DMS 273 treated with DMSO at 0.1 percent for 48 hours (cell line): ENCODE measurements around the gene WNT11.

Experiments
- DNase-seq: peaks from one replicate; lab custom pipeline; 2025; lab: John Stamatoyannopoulos, UW

Gene WNT11

DNA sequence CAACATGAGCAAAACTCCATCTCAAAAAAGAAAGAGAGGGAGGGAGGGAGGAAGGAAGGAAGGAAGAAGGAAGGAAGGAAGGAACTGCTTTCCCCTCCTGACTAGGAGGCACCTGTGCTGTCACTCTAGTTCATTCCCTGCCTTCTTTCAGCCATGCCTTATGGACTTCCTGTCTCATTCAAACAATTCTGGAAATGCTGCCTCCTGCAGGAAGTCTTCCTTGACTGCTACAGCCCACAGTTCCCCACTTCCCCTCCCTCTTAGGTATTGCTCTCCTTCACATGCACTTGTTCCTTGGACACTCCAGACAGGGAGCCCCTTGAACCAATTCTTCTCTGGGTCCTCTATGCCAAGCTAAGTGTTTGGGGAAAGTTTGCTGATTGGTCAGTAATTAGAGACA lies 31.6 kb upstream of the WNT11 start:
- no peak for DNase-seq

DNA sequence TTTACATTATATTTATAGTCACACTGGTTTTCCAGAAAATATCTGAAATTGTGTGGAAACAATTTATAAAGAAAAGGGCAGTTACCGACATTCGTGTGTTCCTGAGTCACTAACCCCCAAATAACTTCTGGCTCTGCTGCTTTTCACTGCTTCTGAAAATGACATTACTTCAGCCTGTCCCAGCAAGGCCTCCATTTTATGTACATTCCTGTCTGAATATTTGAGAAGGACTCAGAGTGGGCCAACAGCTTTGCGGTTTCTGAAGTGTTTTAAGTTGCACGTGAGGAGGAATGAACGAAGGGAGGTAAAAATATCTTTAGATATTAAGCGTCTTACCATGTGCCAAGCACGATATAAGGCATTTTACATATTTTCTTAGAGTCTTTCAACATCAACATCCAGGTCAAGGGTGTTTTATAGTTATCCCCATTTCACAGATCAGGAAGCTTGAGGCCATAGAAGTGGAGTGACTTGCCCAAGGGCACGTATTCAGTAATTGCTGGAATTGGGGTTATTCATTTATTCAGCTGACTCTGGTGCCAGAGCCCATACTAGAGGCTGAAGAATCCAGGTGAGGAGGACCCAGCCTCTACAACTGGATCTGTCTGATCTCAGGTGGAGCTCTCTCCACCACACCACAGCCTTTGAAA lies 30.8 kb upstream of the WNT11 start:
- no peak for DNase-seq

GRCh38 chr11:76236092-76236999 lies 30.0 kb upstream of the WNT11 start:
- no peak for DNase-seq

DNA sequence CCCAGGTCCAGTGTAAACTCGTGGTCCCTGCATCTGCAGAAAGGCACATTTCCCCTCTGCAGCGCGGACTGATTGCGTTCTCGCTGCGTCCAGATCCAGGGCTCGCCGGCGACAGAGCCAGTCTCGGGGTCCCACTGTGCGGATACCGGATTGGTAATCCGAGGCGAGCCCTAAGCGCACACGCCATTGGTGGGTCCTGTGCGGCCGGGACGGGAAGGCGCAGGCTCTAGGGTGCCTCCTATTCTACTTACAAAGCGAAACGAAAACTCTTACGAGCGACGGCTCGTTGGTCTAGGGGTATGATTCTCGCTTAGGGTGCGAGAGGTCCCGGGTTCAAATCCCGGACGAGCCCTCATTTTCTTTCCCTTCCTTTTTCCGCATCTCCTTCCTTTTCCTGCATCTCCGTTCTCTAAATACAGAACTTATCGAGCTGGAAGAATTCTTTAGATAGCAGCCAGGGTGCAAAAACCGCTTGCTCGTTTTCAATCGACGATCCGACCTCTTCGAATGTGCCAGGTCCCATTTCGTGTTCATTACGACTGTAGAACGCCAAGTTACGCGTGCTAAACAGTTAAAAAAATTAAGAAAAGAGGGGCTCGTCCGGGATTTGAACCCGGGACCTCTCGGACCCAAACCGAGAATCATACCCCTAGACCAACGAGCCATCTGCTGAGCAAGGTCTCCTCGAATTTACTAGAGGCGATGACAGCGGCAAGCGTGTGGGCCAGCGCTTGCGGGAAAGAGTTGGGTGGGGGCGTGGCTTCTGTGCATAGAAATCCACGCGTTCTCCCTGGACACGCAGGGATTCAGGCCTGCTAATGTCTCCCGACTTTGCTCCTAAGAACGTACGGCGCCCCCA lies 29.2 kb upstream of the WNT11 start:
- DNase-seq = peak; percentile 92

GRCh38 chr11:76234416-76235232 lies 28.3 kb upstream of the WNT11 start:
- DNase-seq = no peak

DNA sequence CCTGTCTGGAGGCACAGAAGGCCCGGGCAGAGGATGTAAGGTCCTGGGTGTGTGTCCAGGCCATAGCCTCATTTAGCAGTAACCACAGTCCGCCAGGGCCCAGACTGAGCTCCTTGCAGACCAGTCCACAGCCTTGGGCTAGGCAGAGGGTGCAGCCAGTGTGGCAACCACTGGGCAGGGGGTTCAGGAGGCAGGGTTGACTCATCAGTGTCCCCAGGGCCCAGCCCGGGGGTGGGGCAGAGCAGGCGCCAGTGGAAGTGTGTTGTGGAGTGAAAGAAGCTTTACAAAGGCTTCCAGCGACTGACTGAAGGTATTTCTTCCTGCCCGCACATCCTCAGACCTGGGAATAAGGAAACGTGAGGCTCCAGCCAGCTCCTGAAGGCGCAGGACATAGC lies 27.7 kb upstream of the WNT11 start:
- DNase-seq = no peak

DNA sequence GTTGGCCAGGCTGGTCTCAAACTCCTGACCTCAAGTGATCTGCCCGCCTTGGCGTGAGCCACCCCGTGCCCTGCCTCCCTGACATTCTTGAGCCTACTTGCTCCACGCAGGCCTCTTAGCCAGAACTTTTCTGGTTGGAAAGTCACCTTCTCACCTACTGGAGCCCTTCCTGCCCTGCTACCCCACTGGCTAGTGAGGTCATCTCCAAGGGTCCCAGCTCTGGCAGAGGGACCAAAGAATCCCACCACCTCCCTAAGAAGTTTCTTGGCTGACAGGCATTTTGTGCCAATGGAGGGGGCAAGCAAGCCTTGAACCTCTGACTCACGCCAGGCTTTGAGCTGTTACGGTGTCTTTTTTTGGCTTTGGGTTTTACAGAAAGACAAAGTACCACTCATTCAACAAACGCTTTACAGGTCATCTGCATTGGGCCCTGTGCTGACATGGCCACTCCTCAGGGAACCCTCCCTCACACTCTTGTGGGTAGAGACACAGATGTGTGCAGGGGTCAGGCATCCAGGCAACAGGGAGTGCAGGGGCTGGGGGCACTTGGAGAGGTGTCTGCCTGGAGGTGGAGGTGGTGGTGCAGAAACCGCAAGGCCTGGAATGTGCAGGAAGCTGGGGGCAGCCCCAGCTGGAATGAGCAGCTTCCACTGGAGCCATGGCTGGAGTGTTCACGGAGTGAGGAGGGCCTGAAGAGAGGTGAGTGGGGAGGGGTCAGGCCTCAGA lies 27.1 kb upstream of the WNT11 start:
- no peak for DNase-seq

- no peak for DNase-seq
These were observed 25.8 kb upstream of the WNT11 start for GRCh38 chr11:76232026-76232665.

- DNase-seq = no peak
These were observed 24.9 kb upstream of the WNT11 start for GRCh38 chr11:76231121-76231738.

DNA sequence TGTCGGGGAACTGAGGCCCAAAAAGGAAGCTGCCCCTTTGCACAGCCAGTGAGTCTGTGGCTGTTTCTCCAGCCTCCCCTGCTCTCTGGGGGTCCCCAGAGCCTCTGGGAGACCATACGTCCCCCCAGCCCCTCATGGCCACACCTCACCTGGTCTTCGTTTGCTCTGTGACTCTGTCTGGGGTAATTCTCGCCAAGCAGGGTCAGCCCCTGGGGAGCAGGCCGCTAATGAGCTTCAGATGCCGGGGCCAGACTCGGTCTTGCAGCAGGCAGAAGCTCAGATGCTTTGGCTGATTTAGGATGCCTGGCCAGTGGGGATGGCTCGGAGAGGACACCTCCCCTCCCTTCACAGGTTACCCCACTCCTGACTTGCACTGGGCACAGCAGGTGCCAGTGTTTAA lies 24.1 kb upstream of the WNT11 start:
- DNase-seq = no peak

DNA sequence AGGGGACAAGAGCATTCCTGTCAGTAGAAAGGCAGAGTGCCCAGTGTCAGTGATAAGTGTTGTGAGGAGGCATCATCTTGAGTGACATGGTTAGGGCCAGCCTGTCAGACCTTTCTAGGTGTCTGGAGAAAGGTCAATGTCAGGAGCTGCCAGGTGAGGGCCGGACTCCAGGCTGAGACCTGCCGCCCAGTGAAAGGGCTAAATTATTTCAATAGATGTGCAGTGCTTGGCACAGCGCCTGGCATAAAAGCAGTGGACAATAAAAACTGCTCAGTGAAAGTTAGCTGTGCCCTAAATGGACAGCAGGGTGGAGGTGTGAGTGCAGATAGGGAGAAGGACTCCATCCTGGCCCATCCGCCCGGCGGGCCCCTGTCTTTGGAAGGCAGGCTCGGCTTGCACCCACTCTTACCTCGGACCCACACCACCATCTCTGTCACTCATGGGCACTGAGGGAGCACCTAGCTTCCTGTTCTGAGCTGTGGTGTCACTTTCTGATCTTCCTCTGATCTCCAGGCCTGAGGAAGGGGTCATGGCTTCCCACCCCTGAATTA lies 23.5 kb upstream of the WNT11 start:
- DNase-seq = no peak

GRCh38 chr11:76228875-76229149 lies 22.5 kb upstream of the WNT11 start:
- DNase-seq = no peak

- no peak for DNase-seq
These were observed 22.0 kb upstream of the WNT11 start for GRCh38 chr11:76228071-76228874.

- DNase-seq = no peak
These were observed 20.3 kb upstream of the WNT11 start for GRCh38 chr11:76226626-76227025.

DNA sequence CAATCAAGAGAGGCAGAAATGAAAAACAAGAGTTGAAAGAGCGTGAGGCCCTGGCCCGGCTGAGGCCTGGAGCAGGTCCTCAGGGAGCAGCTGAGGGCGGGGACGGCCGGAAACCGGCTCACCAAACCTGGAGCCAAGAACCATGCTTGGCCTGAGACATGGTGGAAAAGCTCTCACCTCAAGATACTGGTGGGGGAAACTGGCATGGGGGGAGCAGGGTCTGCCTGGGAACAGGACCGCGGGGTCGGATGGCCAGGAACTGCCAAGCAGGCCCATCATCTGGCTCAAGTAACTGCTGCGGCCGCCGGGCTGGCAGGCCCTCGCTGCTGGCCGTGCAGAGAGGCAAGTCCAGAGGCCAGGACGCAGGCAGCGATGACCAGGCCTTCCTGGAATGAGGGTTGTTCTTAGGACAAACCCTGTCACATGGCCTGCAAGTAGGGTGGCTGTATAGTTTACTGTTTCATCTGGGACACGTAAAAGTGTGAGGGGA lies 18.9 kb upstream of the WNT11 start:
- DNase-seq = no peak

GRCh38 chr11:76224461-76225121 lies 18.3 kb upstream of the WNT11 start:
- DNase-seq = no peak

DNA sequence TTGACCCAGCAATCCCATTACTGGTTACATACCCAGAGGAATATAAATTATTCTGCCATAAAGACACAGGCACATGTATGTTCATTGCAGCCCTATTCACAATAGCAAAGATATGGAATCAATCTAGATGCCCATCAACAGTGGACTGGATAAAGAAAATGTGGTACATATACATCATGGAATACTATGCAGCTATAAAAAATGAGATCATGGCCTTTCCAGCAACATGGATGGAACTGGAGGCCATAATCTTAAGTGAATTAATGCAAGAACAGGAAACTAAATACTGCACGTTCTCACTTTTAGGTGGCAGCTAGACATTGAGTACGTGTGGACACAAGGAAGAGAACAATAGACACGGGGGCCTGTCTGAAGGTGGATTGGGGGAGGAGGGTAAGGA lies 15.1 kb upstream of the WNT11 start:
- DNase-seq = no peak

- DNase-seq = no peak
These were observed 12.9 kb upstream of the WNT11 start for GRCh38 chr11:76219243-76219642.
